ENCODE measurements around the gene GRK2. TPM values are rescaled to one million over a fixed set of nuclear protein-coding genes. Genes with fewer than 3 reads are reported as not detected.

GRK2 gene
- total RNA-seq (2022; extraction: Qiagen RNA extraction), result 24.3 to 39.8 TPM (median 37.3 TPM) in 5 replicates

GRCh38 chr11:67266449-67267187 lies at the start of gene GRK2:
Gene GRK2, plus strand, starts transcription at chr11:67266473. Its CDS starts 227 bp downstream, at chr11:67266700.

DNA sequence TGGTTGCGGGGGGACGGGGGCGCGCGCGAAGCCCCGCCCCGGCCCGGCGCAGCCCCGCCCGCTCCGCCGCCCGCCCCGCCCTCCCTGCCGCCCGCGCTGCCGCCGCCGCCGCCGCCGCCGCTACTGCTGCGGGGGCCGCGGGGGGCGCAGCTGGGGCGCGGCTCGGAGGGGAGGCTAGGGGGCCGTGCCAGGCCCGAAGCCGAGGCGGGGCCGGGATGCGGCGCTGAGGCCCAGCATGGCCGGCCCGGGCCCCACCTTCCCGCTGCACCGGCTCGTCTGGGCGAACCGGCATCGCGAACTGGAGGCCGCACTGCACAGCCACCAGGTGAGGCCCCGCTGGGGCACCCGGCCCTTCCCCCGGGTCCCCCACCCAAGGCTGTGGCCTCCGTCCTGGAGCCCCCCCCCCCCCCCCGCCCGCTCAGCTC lies 23.0 kb downstream of the GRK2 start, which contains the start of gene ANKRD13D:
ANKRD13D (plus strand) TSS at position 78 of the 425 bp plus-strand sequence; CDS start at position 236, 158 bp downstream.

DNA sequence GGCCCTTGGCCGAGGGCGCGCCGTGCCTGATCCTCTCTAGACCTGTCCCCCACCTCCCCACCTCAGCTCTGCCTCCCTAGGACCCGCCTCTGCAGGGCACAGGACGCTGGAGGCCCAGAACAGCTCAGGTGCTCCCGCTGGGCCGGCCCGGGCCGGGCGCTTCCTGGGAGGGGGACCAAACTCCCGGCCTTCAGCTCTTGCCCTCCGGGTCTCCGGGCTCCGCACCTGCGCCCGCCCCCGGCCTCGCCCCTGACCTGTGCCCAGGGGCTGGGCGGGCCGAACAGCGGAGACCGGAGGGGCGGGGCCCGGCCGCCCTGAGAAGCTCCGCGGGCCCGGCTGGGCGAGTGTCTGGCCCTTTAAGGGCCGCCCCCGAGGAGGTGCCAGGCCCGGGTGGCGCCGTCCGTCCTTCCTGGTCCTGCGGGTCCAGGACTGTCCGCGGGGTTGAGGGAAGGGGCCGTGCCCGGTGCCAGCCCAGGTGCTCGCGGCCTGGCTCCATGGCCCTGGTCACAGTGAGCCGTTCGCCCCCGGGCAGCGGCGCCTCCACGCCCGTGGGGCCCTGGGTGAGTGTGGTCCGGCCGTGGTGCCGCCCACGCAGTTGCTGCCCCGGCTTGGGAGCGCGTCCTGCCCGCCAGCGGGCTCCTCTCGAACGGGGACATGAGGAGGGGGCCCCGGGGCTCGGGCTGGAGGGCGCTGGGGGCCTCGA lies 37.0 kb downstream of the GRK2 start, which contains the start of gene SSH3:
SSH3 (plus strand) TSS at position 399 of the 703 bp plus-strand sequence; CDS start at position 495, 96 bp downstream.

Other genes with a start within 250 kb of the GRK2 start
- gene SYT12, start 243.3 kb upstream of the GRK2 start, total RNA-seq (2022; extraction: Qiagen RNA extraction), result 12.6 to 22.3 TPM (median 19.9 TPM) in 5 replicates
- 32.6 to 53.3 TPM (median 47.9 TPM) in 5 replicates for gene RHOD, start 209.6 kb upstream of the GRK2 start, total RNA-seq (2022; extraction: Qiagen RNA extraction)
- gene KDM2A, start 147.2 kb upstream of the GRK2 start, total RNA-seq (2022; extraction: Qiagen RNA extraction), result 40.0 to 47.1 TPM (median 45.1 TPM) in 5 replicates
- 19.3 to 28.6 TPM (median 26.2 TPM) in 5 replicates for gene ANKRD13D, start 22.8 kb downstream of the GRK2 start, total RNA-seq (2022; extraction: Qiagen RNA extraction)
- 16.2 to 30.3 TPM (median 25.0 TPM) in 5 replicates for gene SSH3, start 37.1 kb downstream of the GRK2 start, total RNA-seq (2022; extraction: Qiagen RNA extraction)
- 192 to 233 TPM (median 214 TPM) in 5 replicates for gene POLD4, start 87.1 kb downstream of the GRK2 start, total RNA-seq (2022; extraction: Qiagen RNA extraction)
- gene CLCF1, start 107.1 kb downstream of the GRK2 start, total RNA-seq (2022; extraction: Qiagen RNA extraction), result 33.6 to 42.2 TPM (median 40.3 TPM) in 5 replicates
- 21.8 to 35.3 TPM (median 28.7 TPM) in 5 replicates for gene RAD9A, start 125.5 kb downstream of the GRK2 start, total RNA-seq (2022; extraction: Qiagen RNA extraction)
- 266 to 289 TPM (median 280 TPM) in 5 replicates for gene PPP1CA, start 135.4 kb downstream of the GRK2 start, total RNA-seq (2022; extraction: Qiagen RNA extraction)
- 0.05 to 0.11 TPM (median 0.07 TPM) in 4 of 5 replicates, not detected in the other for gene TBC1D10C, start 137.6 kb downstream of the GRK2 start, total RNA-seq (2022; extraction: Qiagen RNA extraction)
- 0.08 to 0.21 TPM (median 0.13 TPM) in 5 replicates for gene CARNS1, start 149.2 kb downstream of the GRK2 start, total RNA-seq (2022; extraction: Qiagen RNA extraction)
- 39.1 to 52.9 TPM (median 48.1 TPM) in 5 replicates for gene RPS6KB2, start 162.0 kb downstream of the GRK2 start, total RNA-seq (2022; extraction: Qiagen RNA extraction)
- gene PTPRCAP, start 171.2 kb downstream of the GRK2 start, total RNA-seq (2022; extraction: Qiagen RNA extraction), result 0.24 to 0.72 TPM (median 0.29 TPM) in 4 of 5 replicates, not detected in the other
- gene CORO1B, start 177.0 kb downstream of the GRK2 start, total RNA-seq (2022; extraction: Qiagen RNA extraction), result 49.3 to 62.5 TPM (median 58.8 TPM) in 5 replicates
- gene GPR152, start 186.3 kb downstream of the GRK2 start, total RNA-seq (2022; extraction: Qiagen RNA extraction), result 0.15 TPM in 1 of 5 replicates, not detected in the others
- gene CABP4, start 188.9 kb downstream of the GRK2 start, total RNA-seq (2022; extraction: Qiagen RNA extraction), result not detected in 5 replicates
- 50.3 to 69.2 TPM (median 65.5 TPM) in 5 replicates for gene TMEM134, start 202.8 kb downstream of the GRK2 start, total RNA-seq (2022; extraction: Qiagen RNA extraction)
- gene AIP, start 216.6 kb downstream of the GRK2 start, total RNA-seq (2022; extraction: Qiagen RNA extraction), result 36.9 to 47.3 TPM (median 45.7 TPM) in 5 replicates
- 32.0 to 48.9 TPM (median 39.8 TPM) in 5 replicates for gene PITPNM1, start 238.9 kb downstream of the GRK2 start, total RNA-seq (2022; extraction: Qiagen RNA extraction)
- 57.9 to 85.6 TPM (median 80.6 TPM) in 5 replicates for gene CDK2AP2, start 241.7 kb downstream of the GRK2 start, total RNA-seq (2022; extraction: Qiagen RNA extraction)

Measured in A549 treated with Mapracorat at 1 μM for 4 hours (cell line).